Tibial artery (tissue), 4 donors: ENCODE data around the gene ABHD1.

Experiments
- DNase-seq, 2 donors: peaks; one replicate each; pipeline ENCODE4 v3.0.0-alpha.2; 2019
- H3K27ac ChIP-seq, 2 donors: fragments of 200-600 bp; sonication (generic) in 1 of 2; 1 replicate in 1 of 2; 2 replicates in 1 of 2; pipeline ENCODE4 v1.5.1; 2018 to 2019; ENCODE audit warnings: mild to moderate bottlenecking in 1 of 2
- H3K27me3 ChIP-seq, 2 donors: fragments of 200-600 bp; sonication (generic) in 1 of 2; one replicate each; pipeline versions ENCODE4 v1.5.1 to v1.6.0; 2016 to 2019
- H3K36me3 ChIP-seq, 3 donors: fragments of 200-600 bp; sonication (generic) in 2 of 3; one replicate each; pipeline ENCODE4 v1.5.1; 2016 to 2019; ENCODE audit warnings: mild to moderate bottlenecking in 2 of 3
- H3K4me1 ChIP-seq, 4 donors: fragments of 200-600 bp; sonication (generic) in 2 of 4; 1 replicate in 3 of 4; 2 replicates in 1 of 4; pipeline ENCODE4 v1.5.1; 2016 to 2019
- H3K4me3 ChIP-seq, 2 donors: fragments of 200-600 bp; sonication (generic) in 1 of 2; 1 replicate in 1 of 2; 2 replicates in 1 of 2; pipeline ENCODE4 v1.5.1; 2018 to 2019; ENCODE audit warnings: mild to moderate bottlenecking in 2 of 2
- H3K9me3 ChIP-seq, 3 donors: fragments of 200-600 bp; sonication (generic) in 1 of 3; one replicate each; pipeline ENCODE4 v1.5.1; 2016 to 2019
- intact Hi-C: fragments of 100-400 bp; cut with DNase I; formaldehyde crosslinking; loops from one replicate; pipeline ENCODE4 v1.15.0; 2023; ENCODE audit warnings: low total_unique reads
- TF ChIP-seq, protein P1 (sequence below), 2 experiments: fragments of 200-600 bp in 1 of 2; fragments of 450-650 bp in 1 of 2; IDR thresholded peaks; one replicate each; pipeline ENCODE4 v1.5.1; 2017 to 2019; ENCODE audit warnings: antibody characterized with exemption in 2 of 2, mild to moderate bottlenecking in 1 of 2, moderate library complexity in 1 of 2

The ABHD1 gene

DNA sequence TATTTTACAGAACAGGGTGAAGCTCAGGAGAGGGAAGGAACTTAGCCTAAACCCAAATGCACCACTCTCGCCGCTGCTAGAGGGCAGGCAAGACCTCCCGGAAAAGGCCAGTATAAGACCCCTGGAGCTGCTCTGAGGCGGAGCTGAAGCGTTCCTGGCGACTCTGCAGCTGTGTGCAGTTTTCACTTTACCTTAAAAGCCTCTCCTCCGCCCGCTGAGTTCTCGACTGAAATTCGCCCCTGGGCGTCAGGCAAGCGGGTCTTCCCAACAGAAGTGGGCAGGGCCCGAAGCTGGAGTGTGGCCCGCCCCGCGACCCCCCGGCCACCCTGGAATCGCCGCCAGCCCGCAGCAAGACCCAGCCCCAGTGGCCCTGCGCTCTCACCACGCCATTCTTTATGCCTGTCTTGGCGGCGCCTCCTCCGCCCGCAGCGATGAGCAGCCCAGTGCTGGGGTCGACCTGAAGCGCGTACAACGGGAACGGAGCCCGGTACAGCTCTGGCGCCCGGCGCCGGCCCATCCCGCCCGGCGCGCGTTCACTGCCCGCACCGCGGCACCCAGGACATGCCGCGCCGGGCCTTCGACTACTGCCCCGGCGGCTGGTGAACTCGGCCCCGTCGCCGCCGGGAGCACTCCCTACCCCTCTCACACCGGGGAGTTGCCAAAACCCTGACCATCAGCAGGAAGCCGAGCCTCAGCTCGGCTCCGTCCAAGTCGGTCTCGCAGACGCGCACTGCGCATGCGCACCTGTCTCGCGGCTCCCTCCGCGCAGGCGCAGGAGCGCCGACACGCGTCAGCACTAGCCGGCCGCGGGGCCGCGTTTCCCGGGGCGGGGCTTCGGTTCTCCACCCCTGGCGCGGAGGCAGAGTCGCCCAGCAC is 10.5 kb downstream of the ABHD1 start, which contains the start of gene PREB:
PREB (minus strand) TSS at position 732 of the 876 bp plus-strand sequence; CDS start at position 517, 215 bp downstream.
- Histone ChIP-seq H3K27me3 (no peaks in the 10 kb centered on the region), H3K9me3 (no peaks in the 10 kb centered on the region), H3K27ac (peak within 1 kb of the TSS; percentile 83 to 90), H3K36me3 (peaks cover 13 to 35% (median 29%) of the 10 kb centered on the region in 3 donors), H3K4me3 (peak within 1 kb of the TSS; percentile 68 to 80), H3K4me1 (peaks cover 0 to 21% (median 19%) of the 10 kb centered on the region in 4 donors)
- peak; percentile 93 to 97 for DNase-seq
- intact Hi-C loops: loop anchor here (10.0 kb wide), 1 partner anchor 81 kb away; the partner anchor contains the start of genes ATRAID, CAD and SLC5A6
- TF ChIP-seq, protein P1, sequence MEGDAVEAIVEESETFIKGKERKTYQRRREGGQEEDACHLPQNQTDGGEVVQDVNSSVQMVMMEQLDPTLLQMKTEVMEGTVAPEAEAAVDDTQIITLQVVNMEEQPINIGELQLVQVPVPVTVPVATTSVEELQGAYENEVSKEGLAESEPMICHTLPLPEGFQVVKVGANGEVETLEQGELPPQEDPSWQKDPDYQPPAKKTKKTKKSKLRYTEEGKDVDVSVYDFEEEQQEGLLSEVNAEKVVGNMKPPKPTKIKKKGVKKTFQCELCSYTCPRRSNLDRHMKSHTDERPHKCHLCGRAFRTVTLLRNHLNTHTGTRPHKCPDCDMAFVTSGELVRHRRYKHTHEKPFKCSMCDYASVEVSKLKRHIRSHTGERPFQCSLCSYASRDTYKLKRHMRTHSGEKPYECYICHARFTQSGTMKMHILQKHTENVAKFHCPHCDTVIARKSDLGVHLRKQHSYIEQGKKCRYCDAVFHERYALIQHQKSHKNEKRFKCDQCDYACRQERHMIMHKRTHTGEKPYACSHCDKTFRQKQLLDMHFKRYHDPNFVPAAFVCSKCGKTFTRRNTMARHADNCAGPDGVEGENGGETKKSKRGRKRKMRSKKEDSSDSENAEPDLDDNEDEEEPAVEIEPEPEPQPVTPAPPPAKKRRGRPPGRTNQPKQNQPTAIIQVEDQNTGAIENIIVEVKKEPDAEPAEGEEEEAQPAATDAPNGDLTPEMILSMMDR (IDR thresholded peaks at IDR 0.05): peak in 1 of 2 experiments; percentile 7

DNA sequence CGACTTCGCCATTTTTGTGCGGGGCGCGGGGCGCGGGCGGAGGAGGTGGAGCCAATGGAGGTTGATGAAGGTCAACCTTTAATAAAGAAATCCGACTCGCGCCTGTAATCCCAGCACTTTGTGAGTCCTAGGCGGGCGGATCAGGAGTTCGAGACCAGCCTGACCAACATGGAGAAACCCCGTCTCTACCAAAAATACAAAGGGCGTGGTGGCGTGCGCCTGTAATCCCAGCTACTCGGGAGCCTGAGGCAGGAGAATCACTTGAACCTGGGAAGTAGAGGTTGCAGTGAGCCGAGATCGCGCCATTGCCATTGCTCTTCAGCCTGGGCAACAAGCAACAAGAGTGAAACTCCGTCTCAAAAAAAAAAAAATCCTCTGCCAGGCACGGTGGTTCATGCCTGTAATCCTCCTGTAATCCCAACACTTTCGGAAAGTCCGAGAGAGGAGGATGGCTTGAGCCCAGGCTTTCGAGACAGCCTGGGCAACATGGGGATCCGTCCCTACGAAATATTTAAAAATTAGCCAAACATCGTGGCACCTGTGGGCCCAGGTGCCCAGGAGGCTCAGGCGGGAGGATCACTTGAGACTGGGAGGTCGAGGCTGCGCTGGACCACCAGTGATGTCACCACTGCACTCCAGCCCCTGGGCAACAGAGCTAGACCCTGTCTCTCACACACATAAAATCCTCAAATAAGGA is 11.3 kb downstream of the ABHD1 start:
- TF ChIP-seq, protein P1 (IDR thresholded peaks at IDR 0.05): no peak
- intact Hi-C loops: loop anchor here (10.0 kb wide), 1 partner anchor 80 kb away; the partner anchor contains the start of genes ATRAID, CAD and SLC5A6
- Histone ChIP-seq H3K9me3 (no peaks in the 10 kb centered on the region), H3K4me1 (peaks cover 0 to 21% (median 19%) of the 10 kb centered on the region in 4 donors), H3K4me3 (peak overlapping the region; percentile 68 to 80), H3K27ac (peak overlapping the region; percentile 83 to 90), H3K36me3 (peaks cover 13 to 29% (median 27%) of the 10 kb centered on the region in 3 donors), H3K27me3 (no peaks in the 10 kb centered on the region)
- DNase-seq: no peak

GRCh38 chr2:27135478-27135955 is 11.9 kb downstream of the ABHD1 start:
- intact Hi-C loops: loop anchor here (10.0 kb wide), 1 partner anchor 79 kb away; the partner anchor contains the start of genes ATRAID, CAD and SLC5A6

GRCh38 chr2:27136751-27137150 is 13.1 kb downstream of the ABHD1 start:
- Histone ChIP-seq H3K27me3 (no peaks in the 10 kb centered on the region), H3K4me1 (peaks cover 0 to 21% (median 19%) of the 10 kb centered on the region in 4 donors), H3K4me3 (no peak overlapping the region), H3K9me3 (no peaks in the 10 kb centered on the region), H3K36me3 (peaks cover 0 to 11% (median 10%) of the 10 kb centered on the region in 3 donors), H3K27ac (no peak overlapping the region)
- no peak for DNase-seq
- TF ChIP-seq, protein P1 (IDR thresholded peaks at IDR 0.05): no peak
- intact Hi-C loops: loop anchor here (10.0 kb wide), 1 partner anchor 78 kb away; the partner anchor contains the start of genes ATRAID, CAD and SLC5A6

More at GRCh38 chr2:27135478-27135955, 11.9 kb downstream of the ABHD1 start:
- Histone ChIP-seq H3K27me3 (no peaks in the 10 kb centered on the region), H3K9me3 (no peaks in the 10 kb centered on the region), H3K4me3 (no peak overlapping the region), H3K4me1 (peaks cover 0 to 21% (median 19%) of the 10 kb centered on the region in 4 donors), H3K27ac (no peak overlapping the region), H3K36me3 (peaks cover 10 to 23% (median 22%) of the 10 kb centered on the region in 3 donors)
- TF ChIP-seq, protein P1 (IDR thresholded peaks at IDR 0.05): no peak
- DNase-seq: no peak

- H3K9me3 ChIP-seq: no peaks in the 10 kb centered on the region
- H3K4me3 ChIP-seq: no peak overlapping the region
- H3K27ac ChIP-seq: no peak overlapping the region
- H3K27me3 ChIP-seq: no peaks in the 10 kb centered on the region
- peaks cover 0 to 19% (median 14%) of the 10 kb centered on the region in 4 donors for H3K4me1 ChIP-seq
- intact Hi-C loops: loop anchor here (10.0 kb wide), 1 partner anchor 77 kb away; the partner anchor contains the start of genes ATRAID, CAD and SLC5A6
- DNase-seq: no peak
- TF ChIP-seq, protein P1 (IDR thresholded peaks at IDR 0.05): no peak
- peaks cover 0 to 5% (median 4%) of the 10 kb centered on the region in 3 donors for H3K36me3 ChIP-seq
Observed at GRCh38 chr2:27137322-27137935, 13.8 kb downstream of the ABHD1 start.
